H1 (cell line): ENCODE results near the gene MPLKIP. TPM values are rescaled to one million over a fixed set of nuclear protein-coding genes. Genes with fewer than 3 reads are reported as not detected.

Source experiments
- CTCF ChIA-PET: fragments of 300-600 bp; sonication (Branson Sonifier 250); formaldehyde crosslinking; loops from one replicate; lab custom pipeline; 2021; ENCODE audit not compliant: partially characterized antibody; lab: Charles Lee
- POLR2A ChIA-PET: fragments of 300-600 bp; sonication (Branson Sonifier 250); formaldehyde crosslinking; loops from one replicate; lab custom pipeline; 2021; ENCODE audit warnings: inconsistent platforms; ENCODE audit not compliant: partially characterized antibody; lab: Charles Lee
- DNase-seq, 2 experiments: peaks; one replicate each; pipeline versions ENCODE4 v3.0.0 to v3.0.0-alpha.2; 2010 to 2022; ENCODE audit warnings: low spot score in 2 of 2, low read depth in 1 of 2, mixed read lengths in 1 of 2
- FAIRE-seq: peaks from 2 replicates; lab custom pipeline; 2011; peaks lifted over from hg19 to GRCh38; lab: Jason Lieb, UNC
- H2AFZ ChIP-seq: 2 replicates; pipeline ENCODE4 v1.8.1; 2012; ENCODE audit warnings: low read length, inconsistent platforms
- H2AK5ac ChIP-seq: 2 replicates; pipeline ENCODE4 v1.6.1; 2013; ENCODE audit warnings: low read depth, low read length
- H2BK120ac ChIP-seq: replicated peaks from 2 replicates; pipeline ENCODE3; 2013; ENCODE audit warnings: low read depth, low read length, inconsistent platforms
- H2BK12ac ChIP-seq: 2 replicates; pipeline ENCODE4 v1.6.1; 2013; ENCODE audit warnings: low read depth, low read length
- H2BK15ac ChIP-seq: 2 replicates; pipeline ENCODE4 v1.6.1; 2013; ENCODE audit warnings: low read length
- H2BK20ac ChIP-seq: 2 replicates; pipeline ENCODE4 v1.6.1; 2013; ENCODE audit warnings: low read length
- H2BK5ac ChIP-seq: 2 replicates; pipeline ENCODE4 v1.6.1; 2013; ENCODE audit warnings: low read depth, low read length
- H3K14ac ChIP-seq: 2 replicates; pipeline ENCODE4 v1.6.1; 2013; ENCODE audit warnings: inconsistent platforms; ENCODE audit not compliant: insufficient read length
- H3K18ac ChIP-seq: 2 replicates; pipeline ENCODE4 v1.6.1; 2013; ENCODE audit warnings: low read length; ENCODE audit errors: extremely low read depth
- H3K23ac ChIP-seq: 2 replicates; pipeline ENCODE4 v1.6.1; 2013; ENCODE audit warnings: inconsistent platforms; ENCODE audit not compliant: insufficient read length
- H3K23me2 ChIP-seq: 2 replicates; pipeline ENCODE4 v1.6.1; 2013; ENCODE audit warnings: low read depth, low read length
- H3K27ac ChIP-seq: 2 replicates; pipeline ENCODE4 v1.6.1; 2011; ENCODE audit warnings: low read depth, low read length, inconsistent platforms
- H3K27me3 ChIP-seq, 4 experiments: replicated peaks in 1 of 4; 1 replicate in 1 of 4; 2 replicates in 3 of 4; pipeline versions ENCODE4 v1.6.1 to v1.8.1; 2011 to 2013; ENCODE audit warnings: low read length in 3 of 4, mild to moderate bottlenecking in 3 of 4, inconsistent platforms in 2 of 4, mixed read lengths in 2 of 4, moderate library complexity in 1 of 4; ENCODE audit not compliant: control insufficient read depth in 3 of 4, insufficient read depth in 3 of 4; ENCODE audit errors: extremely low read depth in 1 of 4
- H3K36me3 ChIP-seq, 4 experiments: 2 replicates each; pipeline versions ENCODE4 v1.6.1 to v1.8.1; 2011 to 2013; ENCODE audit warnings: mild to moderate bottlenecking in 4 of 4, low read length in 3 of 4, moderate library complexity in 2 of 4, control low read depth in 1 of 4, inconsistent platforms in 1 of 4; ENCODE audit not compliant: insufficient read depth in 4 of 4, control insufficient read depth in 2 of 4
- H3K4ac ChIP-seq: replicated peaks from 2 replicates; pipeline ENCODE3; 2013; ENCODE audit warnings: low read length, low read depth, mixed read lengths, inconsistent platforms; ENCODE audit not compliant: insufficient read length
- H3K4me1 ChIP-seq, 4 experiments: replicated peaks in 1 of 4; 1 replicate in 1 of 4; 2 replicates in 3 of 4; pipeline versions ENCODE4 v1.6.1 to v1.8.1; 2011 to 2013; ENCODE audit warnings: low read length in 3 of 4, inconsistent platforms in 2 of 4, mixed read lengths in 1 of 4; ENCODE audit not compliant: insufficient read depth in 4 of 4, control insufficient read depth in 3 of 4
- H3K4me2 ChIP-seq, 2 experiments: 2 replicates each; pipeline versions ENCODE4 v1.6.1 to v1.8.1; 2011 to 2013; ENCODE audit warnings: low read depth in 2 of 2, low read length in 2 of 2, control low read depth in 1 of 2, inconsistent platforms in 1 of 2, mild to moderate bottlenecking in 1 of 2; ENCODE audit not compliant: insufficient read depth in 1 of 2
- H3K4me3 ChIP-seq, 4 experiments: fragments of 200-600, 300-600 bp in 1 of 4; sonication (generic), shearing (Covaris generic), sonication (Bioruptor Twin) in 1 of 4; 2 replicates each; pipeline versions ENCODE4 v1.5.1 to v1.8.1; 2011 to 2016; ENCODE audit warnings: low read length in 4 of 4, low read depth in 3 of 4, control low read depth in 2 of 4, inconsistent platforms in 2 of 4, mild to moderate bottlenecking in 2 of 4, mixed read lengths in 1 of 4, moderate library complexity in 1 of 4; ENCODE audit not compliant: insufficient read depth in 2 of 4; ENCODE audit errors: extremely low read depth in 1 of 4
- H3K56ac ChIP-seq: replicated peaks from 2 replicates; pipeline ENCODE3; 2013; ENCODE audit warnings: low read depth, mild to moderate bottlenecking, mixed read lengths, low read length, inconsistent platforms; ENCODE audit not compliant: insufficient read length
- H3K79me1 ChIP-seq: 2 replicates; pipeline ENCODE4 v1.6.1; 2013; ENCODE audit warnings: low read depth, low read length, control low read depth
- H3K79me2 ChIP-seq, 2 experiments: 2 replicates each; pipeline versions ENCODE4 v1.6.1 to v1.8.1; 2012 to 2013; ENCODE audit warnings: low read length in 2 of 2, mild to moderate bottlenecking in 2 of 2, inconsistent platforms in 1 of 2; ENCODE audit not compliant: insufficient read depth in 2 of 2, control insufficient read depth in 1 of 2
- H3K9ac ChIP-seq, 4 experiments: replicated peaks in 1 of 4; 1 replicate in 1 of 4; 2 replicates in 3 of 4; pipeline versions ENCODE4 v1.6.1 to v1.8.1; 2011 to 2013; ENCODE audit warnings: low read depth in 3 of 4, low read length in 3 of 4, control low read depth in 2 of 4, mild to moderate bottlenecking in 2 of 4, moderate library complexity in 2 of 4, inconsistent platforms in 1 of 4; ENCODE audit errors: extremely low read depth in 1 of 4
- H3K9me3 ChIP-seq, 2 experiments: 2 replicates each; pipeline versions ENCODE4 v1.6.1 to v1.8.1; 2012 to 2013; ENCODE audit warnings: mild to moderate bottlenecking in 2 of 2, moderate library complexity in 2 of 2, control low read depth in 1 of 2, inconsistent platforms in 1 of 2, low read depth in 1 of 2, low read length in 1 of 2, mixed read lengths in 1 of 2; ENCODE audit not compliant: insufficient read depth in 2 of 2
- H4K20me1 ChIP-seq, 2 experiments: replicated peaks in 1 of 2; 2 replicates each; pipeline versions ENCODE3 to v1.8.1; 2011 to 2013; ENCODE audit warnings: inconsistent platforms in 2 of 2, low read length in 2 of 2, mild to moderate bottlenecking in 1 of 2; ENCODE audit not compliant: insufficient read depth in 2 of 2, control insufficient read depth in 1 of 2
- H4K5ac ChIP-seq: 2 replicates; pipeline ENCODE4 v1.6.1; 2013; ENCODE audit warnings: low read length, low read depth, mixed read lengths, inconsistent platforms; ENCODE audit not compliant: insufficient read length
- H4K8ac ChIP-seq: 2 replicates; pipeline ENCODE4 v1.8.0; 2013; ENCODE audit warnings: mild to moderate bottlenecking, moderate library complexity, low read length, inconsistent platforms; ENCODE audit not compliant: insufficient read depth; ENCODE audit errors: extremely low read depth
- H4K91ac ChIP-seq: replicated peaks from 2 replicates; pipeline ENCODE3; 2013; ENCODE audit warnings: low read length, mixed read lengths, inconsistent platforms; ENCODE audit not compliant: insufficient read length
- BACH1 ChIP-seq: IDR thresholded peaks from 2 replicates; pipeline ENCODE4 v1.6.1; 2012; ENCODE audit warnings: low read length, improper control_type of control experiment
- BCL11A ChIP-seq, 2 experiments: IDR thresholded peaks; one replicate each; pipeline ENCODE4 v1.6.1; 2011; ENCODE audit warnings: low read depth in 2 of 2, low read length in 2 of 2, mild to moderate bottlenecking in 2 of 2
- CHD2 ChIP-seq: IDR thresholded peaks from 2 replicates; pipeline ENCODE4 v1.6.1; 2012; ENCODE audit warnings: low read length, improper control_type of control experiment
- E2F6 ChIP-seq: IDR thresholded peaks from 2 replicates; pipeline ENCODE4 v1.6.1; 2012; ENCODE audit warnings: inconsistent platforms
- HDAC2 ChIP-seq, 2 experiments: fragments of 300-600 bp in 1 of 2; sonication (generic) in 1 of 2; IDR thresholded peaks; 2 replicates each; pipeline ENCODE4 v1.6.1; 2011 to 2012; ENCODE audit warnings: low read depth in 2 of 2, low read length in 2 of 2, mild to moderate bottlenecking in 2 of 2, moderate library complexity in 2 of 2, borderline replicate concordance in 1 of 2, inconsistent platforms in 1 of 2
- MAFK ChIP-seq: IDR thresholded peaks from 2 replicates; pipeline ENCODE4 v1.6.1; 2012; ENCODE audit warnings: low read depth, mild to moderate bottlenecking, improper control_type of control experiment, low read length
- POLR2A ChIP-seq, 2 experiments: IDR thresholded peaks; 1 replicate in 1 of 2; 2 replicates in 1 of 2; pipeline ENCODE4 v1.6.1; 2011; ENCODE audit warnings: low read depth in 2 of 2, low read length in 2 of 2, mild to moderate bottlenecking in 2 of 2; ENCODE audit errors: control extremely low read depth in 1 of 2
- POLR2AphosphoS5 ChIP-seq: IDR thresholded peaks from 2 replicates; pipeline ENCODE4 v1.6.1; 2011; ENCODE audit warnings: low read depth, low read length
- RFX5 ChIP-seq: IDR thresholded peaks from 2 replicates; pipeline ENCODE4 v1.6.1; 2011; ENCODE audit warnings: low read depth, low read length, improper control_type of control experiment, borderline replicate concordance
- SAP30 ChIP-seq: fragments of 300-600 bp; sonication (generic); IDR thresholded peaks from 2 replicates; pipeline ENCODE4 v1.7.1; 2012; ENCODE audit warnings: low read length, moderate library complexity, mild to moderate bottlenecking, inconsistent platforms; ENCODE audit not compliant: insufficient read depth, insufficient replicate concordance
- SP4 ChIP-seq: IDR thresholded peaks from 2 replicates; pipeline ENCODE4 v1.6.1; 2012; ENCODE audit warnings: low read length, inconsistent platforms
- TAF7 ChIP-seq: optimal IDR thresholded peaks from 2 replicates; pipeline ENCODE3; 2011; ENCODE audit warnings: low read depth, mild to moderate bottlenecking, inconsistent platforms, low read length, moderate library complexity, borderline replicate concordance
- WGBS, 2 experiments: shearing (Covaris generic) in 1 of 2; methylation state at CpG; one replicate each; pipeline versions ENCODE4 v1.1.6 to v1.1.7; 2013 to 2015; ENCODE audit warnings: low lambda C conversion rate in 2 of 2, mixed read lengths in 2 of 2, inconsistent platforms in 1 of 2, low coverage in 1 of 2, missing lambda C conversion rate in 1 of 2; ENCODE audit not compliant: insufficient replicate concordance in 2 of 2, insufficient coverage in 1 of 2, insufficient read length in 1 of 2; ENCODE audit errors: extremely low coverage in 1 of 2, missing lambda C conversion rate in 1 of 2; 5-methylcytosine and 5-hydroxymethylcytosine counted together
- polyA plus RNA-seq, 7 experiments: library from polyadenylated mRNA; depleted of rRNA in 3 of 7; stranded (reverse) in 5 of 7; unstranded in 2 of 7; fragments of >200 nt in 5 of 7; fragments of 200-250 nt in 2 of 7; gene quantifications; 1 replicate in 5 of 7; 2 replicates in 1 of 7; 4 replicates in 1 of 7; pipeline versions ENCODE4 v1.2.1 to v1.2.3, GENCODE V29; 2011 to 2013; ENCODE audit warnings: missing spikeins in 2 of 7, mixed read lengths in 2 of 7
- total RNA-seq: library from RNA; stranded (reverse); fragmentation: NEBNext Ultra II Directional; extraction: Animal tissue kit (Norgen Biotek cat#: 25700); gene quantifications from 2 replicates; pipeline ENCODE4 v1.2.1, GENCODE V29; 2021
- TF ChIP-seq, protein P1 (sequence below): IDR thresholded peaks from 2 replicates; pipeline ENCODE4 v1.6.1; 2011; ENCODE audit warnings: low read length, improper control_type of control experiment

The MPLKIP gene
- total and polyA plus RNA-seq, 2 of the 8 experiments (the other 6 are each of a cell fraction or from before 2014, with no cell fraction given) = 57.2 to 73.4 TPM

DNA sequence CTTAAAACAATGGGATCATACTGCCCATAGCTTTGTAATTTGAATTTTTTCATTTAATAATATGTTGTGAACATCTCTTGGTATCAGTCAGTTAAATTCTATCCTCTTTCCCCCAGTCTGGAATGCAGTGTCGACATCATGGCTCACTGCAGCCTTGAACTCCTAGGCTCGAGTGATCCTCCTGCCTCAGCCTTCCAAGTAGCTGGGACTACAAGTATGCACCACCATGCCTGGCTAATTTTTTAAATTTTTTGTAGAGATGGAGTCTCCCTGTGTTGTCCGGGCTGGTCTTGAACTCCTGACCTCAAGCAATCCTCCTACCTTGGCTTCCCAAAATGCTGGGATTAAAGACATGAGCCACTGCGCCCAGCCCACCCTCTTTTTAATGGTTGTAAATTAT lies 34.6 kb downstream of the MPLKIP start:
- Histone ChIP-seq H2AFZ (no peak overlapping the region), H4K20me1 (no peaks in the 10 kb centered on the region), H3K27me3 (no peaks in the 10 kb centered on the region), H3K27ac (no peak overlapping the region), H4K8ac (no peak overlapping the region), H3K56ac (no peak overlapping the region), H3K9me3 (no peaks in the 10 kb centered on the region), H3K9ac (no peak overlapping the region), H3K4me3 (no peak overlapping the region), H3K4me2 (no peak overlapping the region), H2BK120ac (no peak overlapping the region), H2BK15ac (no peak overlapping the region), H2BK5ac (no peak overlapping the region), H4K5ac (no peak overlapping the region), H4K91ac (no peak overlapping the region), H3K36me3 (peaks cover 0 to 7% (median 0%) of the 10 kb centered on the region in 4 experiments; a peak in 3 of 8 replicates), H2BK12ac (no peak overlapping the region), H3K79me1 (no peaks in the 10 kb centered on the region), H3K23ac (no peak overlapping the region), H3K14ac (no peak overlapping the region), H3K23me2 (no peaks in the 10 kb centered on the region), H2BK20ac (no peak overlapping the region), H3K4ac (no peak overlapping the region), H3K18ac (no peak overlapping the region), H3K4me1 (peaks cover 0 to 4% (median 2%) of the 10 kb centered on the region in 4 experiments; a peak in 4 of 7 replicates), H2AK5ac (no peak overlapping the region), H3K79me2 (no peaks in the 10 kb centered on the region)
- FAIRE-seq (no peak), DNase-seq (no peak)
- ChIA-PET CTCF (no interaction called here), POLR2A (no interaction called here)
- WGBS, 2 experiments = 90% methylated on average over 4 of the region's 4 CpGs; no CpG with 5 or more reads in 1 of the 2 experiments
- TF ChIP-seq, protein P1, sequence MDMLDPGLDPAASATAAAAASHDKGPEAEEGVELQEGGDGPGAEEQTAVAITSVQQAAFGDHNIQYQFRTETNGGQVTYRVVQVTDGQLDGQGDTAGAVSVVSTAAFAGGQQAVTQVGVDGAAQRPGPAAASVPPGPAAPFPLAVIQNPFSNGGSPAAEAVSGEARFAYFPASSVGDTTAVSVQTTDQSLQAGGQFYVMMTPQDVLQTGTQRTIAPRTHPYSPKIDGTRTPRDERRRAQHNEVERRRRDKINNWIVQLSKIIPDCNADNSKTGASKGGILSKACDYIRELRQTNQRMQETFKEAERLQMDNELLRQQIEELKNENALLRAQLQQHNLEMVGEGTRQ = no peak
- no peak for TF ChIP-seq SAP30
- no peak for TF ChIP-seq POLR2AphosphoS5
- no peak for TF ChIP-seq BACH1
- TF ChIP-seq E2F6 = no peak
- no peak for TF ChIP-seq SP4
- no peak for TF ChIP-seq POLR2A (IDR thresholded peaks at IDR 0.05; ENCODE audit: control extremely low read depth in 1 of 2, low read depth in 2 of 2, low read length in 2 of 2)
- TF ChIP-seq HDAC2 (IDR thresholded peaks at IDR 0.05; ENCODE audit: borderline replicate concordance in 1 of 2, low read depth in 2 of 2, low read length in 2 of 2) = no peak
- no peak for TF ChIP-seq BCL11A (IDR thresholded peaks at IDR 0.05; ENCODE audit: low read depth in 2 of 2, low read length in 2 of 2)
- no peak for TF ChIP-seq CHD2
- no peak for TF ChIP-seq TAF7
- TF ChIP-seq MAFK = no peak
- no peak for TF ChIP-seq RFX5
